ENCODE results near the gene VPS13C.

DNA sequence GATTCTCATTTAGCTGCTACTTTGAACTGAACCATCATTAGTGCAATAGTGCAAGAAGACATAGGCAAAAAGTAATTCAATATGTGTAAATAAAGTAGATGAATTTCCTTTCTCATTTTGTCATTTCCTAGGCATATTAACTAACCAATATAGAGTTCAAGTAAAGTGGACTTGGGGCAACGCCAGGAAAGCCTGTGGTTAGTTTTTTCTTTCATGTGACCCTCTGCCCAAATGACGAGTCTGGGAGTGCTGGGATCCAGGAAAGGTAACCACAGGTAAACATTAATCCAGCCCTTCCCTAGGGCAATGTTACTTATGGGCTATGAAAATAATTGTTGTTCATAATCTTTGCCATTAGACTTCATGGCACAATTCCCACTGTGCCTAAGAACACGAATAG is 181.0 kb downstream of the VPS13C start:
- TF ChIP-seq EZH2 (IDR thresholded peaks at IDR 0.05) (no peak), POLR2AphosphoS5 (IDR thresholded peaks at IDR 0.05; ENCODE audit: borderline replicate concordance, low read depth, low read length) (no peak)
